Liver (tissue), 9 donors: ENCODE data around the gene TMEM94. TPM values are rescaled to one million over a fixed set of nuclear protein-coding genes. Genes with fewer than 3 reads are reported as not detected.

Experiments used
- DNase-seq: peaks from one replicate; pipeline ENCODE4 v3.0.0-alpha.2; 2017; ENCODE audit warnings: low spot score
- H3K27ac ChIP-seq, 2 donors: one replicate each; pipeline ENCODE4 v1.7.0; 2013; ENCODE audit warnings: inconsistent platforms in 2 of 2, low read length in 2 of 2, control low read depth in 1 of 2, low read depth in 1 of 2, mild to moderate bottlenecking in 1 of 2
- H3K27me3 ChIP-seq, 4 donors: one replicate each; pipeline versions ENCODE4 v1.6.1 to v1.7.0; 2013; ENCODE audit warnings: low read length in 3 of 4, inconsistent platforms in 1 of 4, mild to moderate bottlenecking in 1 of 4, moderate library complexity in 1 of 4; ENCODE audit not compliant: control insufficient read depth in 4 of 4, insufficient read depth in 4 of 4
- H3K36me3 ChIP-seq, 4 donors: one replicate each; pipeline versions ENCODE4 v1.6.1 to v1.7.0; 2013; ENCODE audit warnings: low read length in 3 of 4, mild to moderate bottlenecking in 3 of 4, low read depth in 1 of 4, moderate library complexity in 1 of 4; ENCODE audit not compliant: control insufficient read depth in 4 of 4, insufficient read depth in 3 of 4
- H3K4me1 ChIP-seq, 4 donors: one replicate each; pipeline versions ENCODE4 v1.6.1 to v1.7.0; 2013; ENCODE audit warnings: low read length in 3 of 4, mild to moderate bottlenecking in 3 of 4, moderate library complexity in 1 of 4; ENCODE audit not compliant: control insufficient read depth in 4 of 4, insufficient read depth in 4 of 4
- H3K4me3 ChIP-seq, 3 donors: one replicate each; pipeline versions ENCODE4 v1.6.1 to v1.7.0; 2013; ENCODE audit warnings: low read length in 3 of 3, control low read depth in 1 of 3, low read depth in 1 of 3, mild to moderate bottlenecking in 1 of 3
- H3K9ac ChIP-seq, 2 donors: one replicate each; pipeline ENCODE4 v1.7.0; 2013; ENCODE audit warnings: low read length in 2 of 2, mild to moderate bottlenecking in 2 of 2, moderate library complexity in 2 of 2, control low read depth in 1 of 2, low read depth in 1 of 2
- H3K9me3 ChIP-seq, 4 donors: one replicate each; pipeline versions ENCODE4 v1.6.1 to v1.7.0; 2013; ENCODE audit warnings: low read length in 3 of 4; ENCODE audit not compliant: control insufficient read depth in 4 of 4
- EGR1 ChIP-seq, 2 donors: IDR thresholded peaks; 2 replicates each; pipeline ENCODE4 v1.6.1; 2016 to 2018; ENCODE audit warnings: antibody characterized with exemption in 2 of 2, low read depth in 2 of 2
- FOXA1 ChIP-seq: IDR thresholded peaks from 2 replicates; pipeline ENCODE4 v1.6.1; 2016; ENCODE audit warnings: antibody characterized with exemption
- FOXA2 ChIP-seq: IDR thresholded peaks from 2 replicates; pipeline ENCODE4 v1.6.1; 2016; ENCODE audit warnings: antibody characterized with exemption
- GABPA ChIP-seq, 2 donors: IDR thresholded peaks in 1 of 2; conservative IDR thresholded peaks in 1 of 2; 2 replicates each; pipeline ENCODE4 v1.6.1; 2016; ENCODE audit warnings: antibody characterized with exemption in 2 of 2, mild to moderate bottlenecking in 1 of 2, moderate library complexity in 1 of 2
- HNF4A ChIP-seq, 2 donors: conservative IDR thresholded peaks; 2 replicates each; pipeline ENCODE4 v1.6.1; 2016; ENCODE audit warnings: antibody characterized with exemption in 2 of 2, mild to moderate bottlenecking in 2 of 2
- HNF4G ChIP-seq: IDR thresholded peaks from 2 replicates; pipeline ENCODE4 v1.6.1; 2016; ENCODE audit warnings: antibody characterized with exemption
- JUND ChIP-seq, 2 donors: IDR thresholded peaks; 2 replicates each; pipeline ENCODE4 v1.6.1; 2016; ENCODE audit warnings: antibody characterized with exemption in 2 of 2
- MAX ChIP-seq: IDR thresholded peaks from 2 replicates; pipeline ENCODE4 v1.6.1; 2016; ENCODE audit warnings: antibody characterized with exemption
- NR2F2 ChIP-seq: IDR thresholded peaks from 2 replicates; pipeline ENCODE4 v1.6.1; 2016; ENCODE audit warnings: antibody characterized with exemption
- RAD21 ChIP-seq, 2 donors: IDR thresholded peaks; 2 replicates each; pipeline ENCODE4 v1.6.1; 2016; ENCODE audit warnings: antibody characterized with exemption in 2 of 2, mild to moderate bottlenecking in 2 of 2
- RXRA ChIP-seq, 2 donors: IDR thresholded peaks; 2 replicates each; pipeline ENCODE4 v1.6.1; 2017 to 2018; ENCODE audit warnings: antibody characterized with exemption in 2 of 2, mild to moderate bottlenecking in 1 of 2
- SP1 ChIP-seq: IDR thresholded peaks from 2 replicates; pipeline ENCODE4 v1.6.1; 2018; ENCODE audit warnings: antibody characterized with exemption, mild to moderate bottlenecking
- TAF1 ChIP-seq: conservative IDR thresholded peaks from 2 replicates; pipeline ENCODE4 v1.6.1; 2016; ENCODE audit warnings: antibody characterized with exemption, mild to moderate bottlenecking
- YY1 ChIP-seq: IDR thresholded peaks from 2 replicates; pipeline ENCODE4 v1.6.1; 2016; ENCODE audit warnings: antibody characterized with exemption, mild to moderate bottlenecking
- ZBTB33 ChIP-seq: IDR thresholded peaks from 2 replicates; pipeline ENCODE4 v1.6.1; 2016; ENCODE audit warnings: antibody characterized with exemption
- WGBS: extraction: QIAGEN DNeasy Blood & Tissue Kit; methylation state at CpG from one replicate; pipeline ENCODE4 v1.1.7; 2013; 5-methylcytosine and 5-hydroxymethylcytosine counted together
- polyA plus RNA-seq, 2 donors: library from polyadenylated mRNA; stranded (reverse) in 1 of 2; unstranded in 1 of 2; fragments of 200-250 nt in 1 of 2; fragments of >200 nt in 1 of 2; fragmentation: Nextera tagmentation in 1 of 2; extraction: Ambion mirVana in 1 of 2; gene quantifications; one replicate each; pipeline versions ENCODE4 v1.2.1 to v1.2.3, GENCODE V29; 2013 to 2015
- total RNA-seq, 2 donors: library from RNA; depleted of rRNA; stranded (reverse); fragments of >200 nt; gene quantifications; one replicate each; pipeline ENCODE4 v1.2.3, GENCODE V29; 2014
- TF ChIP-seq, protein P1 (sequence below): IDR thresholded peaks from 2 replicates; pipeline ENCODE4 v1.6.1; 2016; ENCODE audit warnings: antibody characterized with exemption, mild to moderate bottlenecking
- TF ChIP-seq, protein P2 (sequence below): IDR thresholded peaks from 2 replicates; pipeline ENCODE4 v1.6.1; 2016; ENCODE audit warnings: antibody characterized with exemption
- donor health status: healthy.
- donor health status: healthy.
- donor health status: healthy.
- donor health status: healthy.
- donor health status: healthy.

TMEM94 gene
- total and polyA plus RNA-seq, 4 donors = 15.6 to 31.0 (median 20.1) TPM

- no peaks in the 10 kb centered on the region for H3K9me3 ChIP-seq
- H3K27ac ChIP-seq = peak overlapping the region in 1 of 2 donors; percentile 65
- no peaks in the 10 kb centered on the region for H3K27me3 ChIP-seq
- no peak overlapping the region for H3K4me3 ChIP-seq
- no peak overlapping the region for H3K9ac ChIP-seq
- DNase-seq = no peak
- WGBS = 62% methylated on average over 13 of the region's 13 CpGs
- TF ChIP-seq, protein P1, sequence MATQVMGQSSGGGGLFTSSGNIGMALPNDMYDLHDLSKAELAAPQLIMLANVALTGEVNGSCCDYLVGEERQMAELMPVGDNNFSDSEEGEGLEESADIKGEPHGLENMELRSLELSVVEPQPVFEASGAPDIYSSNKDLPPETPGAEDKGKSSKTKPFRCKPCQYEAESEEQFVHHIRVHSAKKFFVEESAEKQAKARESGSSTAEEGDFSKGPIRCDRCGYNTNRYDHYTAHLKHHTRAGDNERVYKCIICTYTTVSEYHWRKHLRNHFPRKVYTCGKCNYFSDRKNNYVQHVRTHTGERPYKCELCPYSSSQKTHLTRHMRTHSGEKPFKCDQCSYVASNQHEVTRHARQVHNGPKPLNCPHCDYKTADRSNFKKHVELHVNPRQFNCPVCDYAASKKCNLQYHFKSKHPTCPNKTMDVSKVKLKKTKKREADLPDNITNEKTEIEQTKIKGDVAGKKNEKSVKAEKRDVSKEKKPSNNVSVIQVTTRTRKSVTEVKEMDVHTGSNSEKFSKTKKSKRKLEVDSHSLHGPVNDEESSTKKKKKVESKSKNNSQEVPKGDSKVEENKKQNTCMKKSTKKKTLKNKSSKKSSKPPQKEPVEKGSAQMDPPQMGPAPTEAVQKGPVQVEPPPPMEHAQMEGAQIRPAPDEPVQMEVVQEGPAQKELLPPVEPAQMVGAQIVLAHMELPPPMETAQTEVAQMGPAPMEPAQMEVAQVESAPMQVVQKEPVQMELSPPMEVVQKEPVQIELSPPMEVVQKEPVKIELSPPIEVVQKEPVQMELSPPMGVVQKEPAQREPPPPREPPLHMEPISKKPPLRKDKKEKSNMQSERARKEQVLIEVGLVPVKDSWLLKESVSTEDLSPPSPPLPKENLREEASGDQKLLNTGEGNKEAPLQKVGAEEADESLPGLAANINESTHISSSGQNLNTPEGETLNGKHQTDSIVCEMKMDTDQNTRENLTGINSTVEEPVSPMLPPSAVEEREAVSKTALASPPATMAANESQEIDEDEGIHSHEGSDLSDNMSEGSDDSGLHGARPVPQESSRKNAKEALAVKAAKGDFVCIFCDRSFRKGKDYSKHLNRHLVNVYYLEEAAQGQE = no peak
- no peak for TF ChIP-seq JUND (IDR thresholded peaks at IDR 0.05)
- no peak for TF ChIP-seq FOXA2
- no peak for TF ChIP-seq SP1
- TF ChIP-seq, protein P2, sequence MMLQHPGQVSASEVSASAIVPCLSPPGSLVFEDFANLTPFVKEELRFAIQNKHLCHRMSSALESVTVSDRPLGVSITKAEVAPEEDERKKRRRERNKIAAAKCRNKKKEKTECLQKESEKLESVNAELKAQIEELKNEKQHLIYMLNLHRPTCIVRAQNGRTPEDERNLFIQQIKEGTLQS = no peak
- no peak for TF ChIP-seq MAX
- TF ChIP-seq FOXA1 = no peak
- TF ChIP-seq GABPA (IDR thresholded peaks at IDR 0.05 in 1 of 2, conservative IDR thresholded peaks at IDR 0.05 in 1 of 2) = no peak
- TF ChIP-seq HNF4A (conservative IDR thresholded peaks at IDR 0.05) = no peak
- no peak for TF ChIP-seq RXRA (IDR thresholded peaks at IDR 0.05)
- TF ChIP-seq EGR1 (IDR thresholded peaks at IDR 0.05; ENCODE audit: low read depth in 2 of 2) = no peak
- peaks cover 0 to 30% (median 16%) of the 10 kb centered on the region in 4 donors for H3K36me3 ChIP-seq
- peaks cover 6 to 27% (median 15%) of the 10 kb centered on the region in 4 donors for H3K4me1 ChIP-seq
These were observed 47.5 kb downstream of the TMEM94 start for GRCh38 chr17:75503976-75504346.

- no peak overlapping the region for H3K4me3 ChIP-seq
- peak; percentile 69 for DNase-seq
- H3K27me3 ChIP-seq = no peaks in the 10 kb centered on the region
- H3K27ac ChIP-seq = peak overlapping the region in 1 of 2 donors; percentile 65
- WGBS = 52% methylated on average over 32 of the region's 32 CpGs
- no peaks in the 10 kb centered on the region for H3K9me3 ChIP-seq
- H3K9ac ChIP-seq = no peak overlapping the region
- peaks cover 11 to 30% (median 20%) of the 10 kb centered on the region in 4 donors for H3K4me1 ChIP-seq
- peaks cover 0 to 28% (median 15%) of the 10 kb centered on the region in 4 donors for H3K36me3 ChIP-seq
- TF ChIP-seq HNF4G = peak; percentile 21
- TF ChIP-seq JUND (IDR thresholded peaks at IDR 0.05) = no peak
- peak; percentile 75 to 85 for TF ChIP-seq RAD21 (IDR thresholded peaks at IDR 0.05)
- TF ChIP-seq MAX = no peak
- TF ChIP-seq EGR1 (IDR thresholded peaks at IDR 0.05; ENCODE audit: low read depth in 2 of 2) = peak; percentile 95 to 99
- TF ChIP-seq GABPA (IDR thresholded peaks at IDR 0.05 in 1 of 2, conservative IDR thresholded peaks at IDR 0.05 in 1 of 2) = peak in 1 of 2 donors; percentile 65
- TF ChIP-seq, protein P1 = peak; percentile 89
- TF ChIP-seq YY1 = peak; percentile 72
- TF ChIP-seq SP1 = peak; percentile 71
- no peak for TF ChIP-seq TAF1
- TF ChIP-seq FOXA2 = peak; percentile 12
- TF ChIP-seq, protein P2 = no peak
- TF ChIP-seq ZBTB33 = no peak
- peak; percentile 59 for TF ChIP-seq NR2F2
- peak; percentile 82 to 97 for TF ChIP-seq RXRA (IDR thresholded peaks at IDR 0.05)
- TF ChIP-seq HNF4A (conservative IDR thresholded peaks at IDR 0.05) = peak; percentile 85 to 95
- TF ChIP-seq FOXA1 = peak; percentile 25
These were observed 48.1 kb downstream of the TMEM94 start for GRCh38 chr17:75504347-75505151.
